HL-60 (cell line): ENCODE data around the gene TM9SF3.

Source experiments
- DNase-seq, 2 experiments: peaks; one replicate each; pipeline ENCODE4 v3.0.0-alpha.2; 2010 to 2020; ENCODE audit warnings: low read depth in 1 of 2, low spot score in 1 of 2
- H3K27ac ChIP-seq: fragments of 250-450 bp; sonication (Bioruptor Pico); replicated peaks from 2 replicates; pipeline ENCODE4 v1.5.1; 2020; ENCODE audit warnings: mild to moderate bottlenecking, moderate library complexity
- H3K27me3 ChIP-seq: fragments of 250-450 bp; sonication (Bioruptor Pico); 2 replicates; pipeline ENCODE4 v1.5.1; 2021; ENCODE audit warnings: mild to moderate bottlenecking, moderate library complexity; ENCODE audit not compliant: insufficient read depth, poor library complexity, severe bottlenecking
- H3K4me3 ChIP-seq: replicated peaks from 2 replicates; pipeline ENCODE4 v1.5.1; 2011; ENCODE audit warnings: mild to moderate bottlenecking, control low read depth, low read length; ENCODE audit not compliant: insufficient read depth
- CTCF ChIP-seq: IDR thresholded peaks from one replicate; pipeline ENCODE4 v1.5.1; 2011; ENCODE audit warnings: low read length, control low read depth, inconsistent platforms; ENCODE audit not compliant: insufficient read depth
- GABPA ChIP-seq: IDR thresholded peaks from 2 replicates; pipeline ENCODE4 v1.6.1; 2012; ENCODE audit warnings: low read depth
- POLR2AphosphoS5 ChIP-seq: IDR thresholded peaks from 2 replicates; pipeline ENCODE4 v1.6.1; 2012; ENCODE audit warnings: low read depth
- SPI1 ChIP-seq: IDR thresholded peaks from 2 replicates; pipeline ENCODE4 v1.6.1; 2012; ENCODE audit warnings: low read depth, mild to moderate bottlenecking, borderline replicate concordance
- TF ChIP-seq, protein P1 (sequence below): IDR thresholded peaks from 2 replicates; pipeline ENCODE4 v1.6.1; 2012; ENCODE audit warnings: low read depth; ENCODE audit not compliant: insufficient replicate concordance

The TM9SF3 gene

DNA sequence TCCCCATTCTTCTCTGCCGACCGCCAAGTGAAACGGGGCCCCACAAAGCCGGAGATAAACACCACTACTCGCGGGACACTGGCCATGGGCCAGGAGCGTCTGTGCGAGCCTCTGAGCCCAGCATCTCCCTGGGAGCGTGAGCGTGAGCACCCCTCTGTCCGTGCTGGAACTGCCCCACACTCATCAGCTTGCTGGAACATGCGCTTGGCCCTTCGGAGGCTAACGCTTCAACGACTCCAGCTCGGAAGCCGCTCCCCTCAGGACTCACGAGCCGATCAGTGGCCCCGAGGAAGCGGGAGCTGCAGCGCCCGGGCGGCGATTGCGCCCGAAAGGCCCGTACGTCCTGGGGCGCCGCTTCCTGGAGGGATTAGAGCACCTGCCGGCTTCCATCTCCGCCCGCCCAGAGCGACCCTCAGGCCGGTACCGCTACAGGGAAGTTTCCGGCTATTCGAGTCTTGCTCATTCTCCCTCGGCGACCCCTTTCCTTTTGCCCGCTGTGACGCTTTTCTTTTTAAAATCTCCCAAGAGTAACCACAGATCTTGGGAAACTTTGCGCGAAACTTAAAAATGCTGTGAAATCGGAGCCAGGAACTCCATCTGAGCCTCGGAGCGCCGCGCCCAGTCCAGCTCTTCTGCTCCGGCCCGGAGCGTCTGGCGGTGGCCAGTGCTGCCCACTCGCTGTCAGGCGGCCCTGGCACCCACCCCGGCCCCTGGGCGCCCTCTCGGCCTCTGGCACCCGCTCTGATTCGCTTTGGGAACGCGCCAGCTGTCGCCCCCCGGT lies 74.1 kb downstream of the TM9SF3 start:
- DNase-seq, result peak in 1 of 2 experiments; percentile 18
- Histone ChIP-seq H3K27me3 (peaks cover 39% of the 10 kb centered on the region), H3K27ac (no peak overlapping the region), H3K4me3 (peak overlapping the region; percentile 45)
- TF ChIP-seq CTCF (no peak), SPI1 (no peak), POLR2AphosphoS5 (no peak), GABPA (no peak)
- TF ChIP-seq, protein P1, sequence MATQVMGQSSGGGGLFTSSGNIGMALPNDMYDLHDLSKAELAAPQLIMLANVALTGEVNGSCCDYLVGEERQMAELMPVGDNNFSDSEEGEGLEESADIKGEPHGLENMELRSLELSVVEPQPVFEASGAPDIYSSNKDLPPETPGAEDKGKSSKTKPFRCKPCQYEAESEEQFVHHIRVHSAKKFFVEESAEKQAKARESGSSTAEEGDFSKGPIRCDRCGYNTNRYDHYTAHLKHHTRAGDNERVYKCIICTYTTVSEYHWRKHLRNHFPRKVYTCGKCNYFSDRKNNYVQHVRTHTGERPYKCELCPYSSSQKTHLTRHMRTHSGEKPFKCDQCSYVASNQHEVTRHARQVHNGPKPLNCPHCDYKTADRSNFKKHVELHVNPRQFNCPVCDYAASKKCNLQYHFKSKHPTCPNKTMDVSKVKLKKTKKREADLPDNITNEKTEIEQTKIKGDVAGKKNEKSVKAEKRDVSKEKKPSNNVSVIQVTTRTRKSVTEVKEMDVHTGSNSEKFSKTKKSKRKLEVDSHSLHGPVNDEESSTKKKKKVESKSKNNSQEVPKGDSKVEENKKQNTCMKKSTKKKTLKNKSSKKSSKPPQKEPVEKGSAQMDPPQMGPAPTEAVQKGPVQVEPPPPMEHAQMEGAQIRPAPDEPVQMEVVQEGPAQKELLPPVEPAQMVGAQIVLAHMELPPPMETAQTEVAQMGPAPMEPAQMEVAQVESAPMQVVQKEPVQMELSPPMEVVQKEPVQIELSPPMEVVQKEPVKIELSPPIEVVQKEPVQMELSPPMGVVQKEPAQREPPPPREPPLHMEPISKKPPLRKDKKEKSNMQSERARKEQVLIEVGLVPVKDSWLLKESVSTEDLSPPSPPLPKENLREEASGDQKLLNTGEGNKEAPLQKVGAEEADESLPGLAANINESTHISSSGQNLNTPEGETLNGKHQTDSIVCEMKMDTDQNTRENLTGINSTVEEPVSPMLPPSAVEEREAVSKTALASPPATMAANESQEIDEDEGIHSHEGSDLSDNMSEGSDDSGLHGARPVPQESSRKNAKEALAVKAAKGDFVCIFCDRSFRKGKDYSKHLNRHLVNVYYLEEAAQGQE, result no peak

DNA sequence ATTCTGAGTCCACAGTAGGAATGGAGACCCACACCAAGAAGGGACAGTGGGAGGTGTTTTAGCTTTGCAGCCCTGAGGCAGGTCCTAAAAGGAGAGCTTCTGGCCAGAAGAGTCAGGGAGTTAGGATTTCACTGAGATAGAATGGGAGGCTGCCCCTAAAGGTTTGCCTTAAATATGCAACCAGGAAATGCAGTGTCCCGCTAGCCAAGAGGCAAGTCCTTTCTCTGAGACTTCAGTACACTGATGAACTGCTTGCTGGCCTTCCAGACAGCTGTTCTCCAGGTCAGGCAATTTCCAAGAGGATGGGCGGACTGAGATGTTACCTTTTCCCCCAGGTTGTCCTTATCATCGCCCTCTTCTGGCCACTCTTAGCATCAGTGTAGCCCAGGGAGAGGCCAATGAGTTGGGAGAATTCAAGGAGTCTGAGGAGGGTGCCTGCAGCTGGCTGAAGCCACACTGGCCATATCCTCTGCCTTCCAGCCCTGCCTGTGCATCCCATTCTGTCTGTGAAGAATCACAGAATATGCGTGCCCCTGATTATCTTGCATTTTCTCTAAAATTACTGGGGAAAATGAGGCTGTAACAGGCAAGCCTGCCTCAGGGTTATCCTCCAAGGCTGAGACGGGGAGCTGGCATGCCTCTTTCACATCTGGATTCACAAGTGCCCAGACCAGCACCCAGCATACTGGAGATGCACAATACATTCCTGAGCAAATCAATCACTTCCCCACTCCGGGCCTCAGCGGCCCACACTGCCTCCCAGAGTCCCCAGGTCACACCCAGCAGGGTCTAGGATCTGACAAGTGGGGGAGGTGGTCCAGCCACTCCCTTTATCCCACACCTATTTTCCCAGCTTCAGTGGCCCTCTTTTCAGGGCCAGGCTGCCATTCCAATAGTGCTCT lies 75.5 kb downstream of the TM9SF3 start:
- Histone ChIP-seq H3K4me3 (no peak overlapping the region), H3K27me3 (peaks cover 35% of the 10 kb centered on the region), H3K27ac (no peak overlapping the region)
- TF ChIP-seq CTCF (peak; percentile 34), GABPA (no peak)
- peak in 1 of 2 experiments; percentile 54 for DNase-seq

GRCh38 chr10:96509017-96509641 lies 77.7 kb downstream of the TM9SF3 start:
- H3K27ac ChIP-seq, result no peak overlapping the region
- no peak for DNase-seq

More at GRCh38 chr10:96509017-96509641, 77.7 kb downstream of the TM9SF3 start:
- Histone ChIP-seq H3K27me3 (peaks cover 25% of the 10 kb centered on the region), H3K4me3 (no peak overlapping the region)
- no peak for TF ChIP-seq CTCF
- TF ChIP-seq SPI1, result no peak
- TF ChIP-seq, protein P1, result no peak
- TF ChIP-seq POLR2AphosphoS5, result no peak
- TF ChIP-seq GABPA, result no peak
